ENCODE data around the gene HHIPL1.

- TF ChIP-seq CTCF (IDR thresholded peaks at IDR 0.05) (no peak), EP300 (IDR thresholded peaks at IDR 0.05) (no peak)
These were observed 71.3 kb downstream of the HHIPL1 start for GRCh38 chr14:99716091-99716849.

Data from tibial nerve (tissue), 4 donors.